Common myeloid progenitor, CD34-positive (primary cell): ENCODE measurements around the gene ERAP2.

Source experiments
- CTCF ChIA-PET: fragments of 350-600 bp; sonication (Branson Sonifier 250); formaldehyde crosslinking; loops from one replicate; lab custom pipeline; 2021; ENCODE audit warnings: antibody characterized with exemption; lab: Charles Lee
- POLR2A ChIA-PET: fragments of 350-600 bp; sonication (Branson Sonifier 250); formaldehyde crosslinking; loops from one replicate; lab custom pipeline; 2021; ENCODE audit warnings: antibody characterized with exemption; lab: Charles Lee
- DNase-seq, 3 donors: peaks; one replicate each; pipeline versions ENCODE4 v3.0.0 to v3.0.0-alpha.2; 2013
- H3K27ac ChIP-seq, 2 experiments: 1 replicate in 1 of 2; 2 replicates in 1 of 2; pipeline ENCODE4 v1.7.0; 2013; ENCODE audit warnings: inconsistent platforms in 2 of 2, low read length in 2 of 2, mild to moderate bottlenecking in 2 of 2, low read depth in 1 of 2, moderate library complexity in 1 of 2; ENCODE audit not compliant: severe bottlenecking in 2 of 2, insufficient read depth in 1 of 2, poor library complexity in 1 of 2
- H3K27me3 ChIP-seq, 5 experiments: replicated peaks in 2 of 5; 1 replicate in 3 of 5; 2 replicates in 2 of 5; pipeline versions ENCODE4 v1.6.1 to v1.7.0; 2013; ENCODE audit warnings: low read length in 4 of 5, mild to moderate bottlenecking in 2 of 5, moderate library complexity in 2 of 5, inconsistent platforms in 1 of 5; ENCODE audit not compliant: insufficient read depth in 5 of 5, control insufficient read depth in 4 of 5
- H3K36me3 ChIP-seq, 4 experiments: 1 replicate in 2 of 4; 2 replicates in 2 of 4; pipeline versions ENCODE4 v1.6.1 to v1.7.0; 2013; ENCODE audit warnings: low read length in 3 of 4, control low read depth in 1 of 4, mild to moderate bottlenecking in 1 of 4; ENCODE audit not compliant: control insufficient read depth in 4 of 4, insufficient read depth in 4 of 4
- H3K4me1 ChIP-seq, 4 experiments: 1 replicate in 3 of 4; 2 replicates in 1 of 4; pipeline versions ENCODE4 v1.6.1 to v1.7.1; 2013; ENCODE audit warnings: low read length in 3 of 4, mild to moderate bottlenecking in 3 of 4, control low read depth in 1 of 4, inconsistent platforms in 1 of 4, moderate library complexity in 1 of 4; ENCODE audit not compliant: control insufficient read depth in 4 of 4, insufficient read depth in 4 of 4; ENCODE audit errors: control extremely low read depth in 1 of 4
- H3K4me3 ChIP-seq, 7 experiments: 1 replicate in 4 of 7; 2 replicates in 3 of 7; pipeline versions ENCODE4 v1.5.1 to v1.7.0; 2013; ENCODE audit warnings: mild to moderate bottlenecking in 7 of 7, low read length in 6 of 7, moderate library complexity in 6 of 7, inconsistent platforms in 2 of 7, low read depth in 2 of 7, control low read depth in 1 of 7; ENCODE audit not compliant: insufficient read depth in 4 of 7, control insufficient read depth in 1 of 7; ENCODE audit errors: extremely low read depth in 1 of 7
- H3K9me3 ChIP-seq, 5 experiments: 1 replicate in 4 of 5; 2 replicates in 1 of 5; pipeline versions ENCODE4 v1.6.1 to v1.7.1; 2013; ENCODE audit warnings: low read length in 4 of 5, mild to moderate bottlenecking in 2 of 5, inconsistent platforms in 1 of 5, low read depth in 1 of 5, moderate library complexity in 1 of 5; ENCODE audit not compliant: control insufficient read depth in 4 of 5, insufficient read depth in 2 of 5; ENCODE audit errors: control extremely low read depth in 1 of 5
- WGBS: methylation state at CpG from one replicate; pipeline ENCODE4 v1.1.5; 2013; ENCODE audit not compliant: insufficient coverage; 5-methylcytosine and 5-hydroxymethylcytosine counted together

ERAP2 gene

DNA sequence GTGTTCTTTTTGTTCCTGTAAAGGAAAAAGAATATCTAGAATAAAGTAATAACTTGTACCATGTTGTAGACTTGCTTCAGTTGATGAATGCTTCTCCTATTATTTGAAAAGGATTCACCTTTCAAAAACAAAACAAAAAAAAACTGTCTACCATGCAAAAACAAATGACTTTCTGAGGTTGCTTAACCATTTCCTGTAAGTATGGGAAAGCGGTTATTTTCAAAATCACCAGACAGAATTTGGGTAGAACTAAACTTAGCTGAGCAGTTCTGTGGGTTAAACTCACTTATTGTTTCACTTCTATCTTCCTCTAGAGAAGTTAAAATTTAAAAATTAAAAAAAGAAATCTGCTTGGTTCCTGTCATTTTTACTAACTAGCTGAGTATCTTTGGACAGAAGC lies 84.8 kb downstream of the ERAP2 start:
- CTCF ChIA-PET: interaction anchor here (1.6 to 2.7 kb wide), 3 partner anchors 8 to 25 kb away, joined by 4 to 19 read pairs (median 7); partner anchors contain the start of gene LNPEP
- Histone ChIP-seq H3K36me3 (peaks cover 0 to 3% (median under 1%) of the 10 kb centered on the region in 4 experiments), H3K27ac (peak overlapping the region in 1 of 2 experiments; percentile 58), H3K4me1 (peaks cover 20 to 48% (median 30%) of the 10 kb centered on the region in 4 experiments), H3K27me3 (no peaks in the 10 kb centered on the region), H3K9me3 (no peaks in the 10 kb centered on the region), H3K4me3 (peak overlapping the region in 3 of 7 experiments; percentile 48 to 55 (median 52))
- peak; percentile 61 to 91 (median 88) for DNase-seq
- POLR2A ChIA-PET: interaction anchor here (0.7 kb wide), 2 partner anchors 26 to 29 kb away, joined by 3 read pairs; no protein-coding TSS in a partner anchor
- WGBS: no CpG with 5 or more reads among the region's 1 CpG

- H3K9me3 ChIP-seq: no peaks in the 10 kb centered on the region
- H3K27me3 ChIP-seq: no peaks in the 10 kb centered on the region
- H3K27ac ChIP-seq: peak overlapping the region in 1 of 2 experiments; percentile 55
- H3K4me1 ChIP-seq: peaks cover 20 to 45% (median 30%) of the 10 kb centered on the region in 4 experiments
- WGBS: 90% methylated on average over 2 of the region's 4 CpGs
- DNase-seq: peak; percentile 34 to 86 (median 78)
- ChIA-PET POLR2A (interaction anchor here (0.5 kb wide), 1 partner anchor 28 kb away, joined by 3 read pairs; no protein-coding TSS in a partner anchor), CTCF (interaction anchor here (0.6 to 2.7 kb wide), 7 partner anchors 8 to 292 kb away, joined by 3 to 19 read pairs (median 4); no protein-coding TSS in a partner anchor)
- peak overlapping the region in 2 of 7 experiments; percentile 37 to 45 for H3K4me3 ChIP-seq
- H3K36me3 ChIP-seq: peaks cover 0 to 8% (median 1%) of the 10 kb centered on the region in 4 experiments
These were observed 86.3 kb downstream of the ERAP2 start for GRCh38 chr5:96962540-96962991.

DNA sequence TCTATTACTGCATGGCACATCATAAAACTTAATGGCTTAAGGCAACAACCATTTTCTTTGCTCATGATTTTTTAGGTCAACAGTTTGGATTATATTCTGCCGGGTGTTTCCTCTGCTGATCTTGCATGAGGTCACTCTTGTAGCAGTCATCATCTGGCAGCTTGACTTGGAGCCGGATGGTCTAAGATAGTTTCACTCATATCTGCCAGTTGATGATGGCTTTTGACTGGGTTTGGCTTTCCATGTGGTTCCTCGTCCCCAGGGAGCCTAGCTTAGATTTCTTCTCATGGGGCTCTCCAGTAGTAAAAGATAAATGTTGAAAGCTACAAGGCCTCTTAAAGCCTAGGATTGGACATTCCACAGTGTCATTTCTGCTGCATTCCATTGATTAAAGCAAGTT lies 87.0 kb downstream of the ERAP2 start:
- peak; percentile 29 to 90 (median 90) for DNase-seq

DNA sequence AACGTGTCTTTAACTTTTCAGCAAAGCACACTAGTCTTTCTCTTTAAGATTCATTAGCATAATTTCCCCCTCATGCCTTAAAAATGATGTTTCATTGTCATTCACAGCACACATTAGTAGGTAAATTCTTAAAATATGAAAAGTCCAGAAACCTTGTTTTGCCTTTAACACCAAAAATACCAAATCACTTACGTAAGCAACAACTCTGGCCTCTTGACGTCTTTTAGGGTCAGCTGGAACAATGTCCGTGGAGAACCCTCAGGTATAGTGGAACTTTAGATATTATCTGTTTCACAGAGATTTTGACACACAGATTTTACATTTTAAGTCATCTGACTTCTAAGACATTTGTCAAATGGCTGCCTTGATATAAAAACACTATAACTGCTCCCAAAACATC lies 90.5 kb downstream of the ERAP2 start:
- no peaks in the 10 kb centered on the region for H3K27me3 ChIP-seq
- peaks cover 15 to 27% (median 24%) of the 10 kb centered on the region in 4 experiments for H3K4me1 ChIP-seq
- ChIA-PET CTCF (interaction anchor here (0.9 to 1.8 kb wide), 4 partner anchors 10 to 1302 kb away, joined by 3 to 6 read pairs (median 3); no protein-coding TSS in a partner anchor), POLR2A (no interaction called here)
- no peak for DNase-seq
- peaks cover 0 to 5% (median 1%) of the 10 kb centered on the region in 4 experiments for H3K36me3 ChIP-seq
- no peak overlapping the region for H3K4me3 ChIP-seq
- H3K27ac ChIP-seq: no peak overlapping the region
- no CpG with 5 or more reads among the region's 4 CpGs for WGBS
- H3K9me3 ChIP-seq: no peaks in the 10 kb centered on the region

More for the DNA sequence above, 87.0 kb downstream of the ERAP2 start:
- H3K27ac ChIP-seq: peak overlapping the region in 1 of 2 experiments; percentile 55
- H3K27me3 ChIP-seq: no peaks in the 10 kb centered on the region
- CTCF ChIA-PET: interaction anchor here (1.0 to 2.7 kb wide), 5 partner anchors 9 to 65 kb away, joined by 3 to 19 read pairs (median 4); no protein-coding TSS in a partner anchor
- POLR2A ChIA-PET: no interaction called here
- peak overlapping the region in 1 of 7 experiments; percentile 31 for H3K4me3 ChIP-seq
- peaks cover 0 to 8% (median 1%) of the 10 kb centered on the region in 4 experiments for H3K36me3 ChIP-seq
- H3K9me3 ChIP-seq: no peaks in the 10 kb centered on the region
- peaks cover 25 to 39% (median 31%) of the 10 kb centered on the region in 4 experiments for H3K4me1 ChIP-seq
- 63% methylated on average over 3 of the region's 3 CpGs for WGBS

GRCh38 chr5:96967400-96967799 lies 91.1 kb downstream of the ERAP2 start:
- peaks cover 9 to 25% (median 18%) of the 10 kb centered on the region in 4 experiments for H3K4me1 ChIP-seq
- H3K4me3 ChIP-seq: no peak overlapping the region
- POLR2A ChIA-PET: no interaction called here
- H3K9me3 ChIP-seq: peaks cover 0 to 5% (median 0%) of the 10 kb centered on the region in 5 experiments
- no peaks in the 10 kb centered on the region for H3K27me3 ChIP-seq
- no peak for DNase-seq
- no peak overlapping the region for H3K27ac ChIP-seq
- CTCF ChIA-PET: interaction anchor here (1.1 to 1.3 kb wide), 2 partner anchors 10 to 70 kb away, joined by 3 read pairs; no protein-coding TSS in a partner anchor
- H3K36me3 ChIP-seq: peaks cover 0 to 7% (median 1%) of the 10 kb centered on the region in 4 experiments
- no CpG with 5 or more reads among the region's 1 CpG for WGBS

DNA sequence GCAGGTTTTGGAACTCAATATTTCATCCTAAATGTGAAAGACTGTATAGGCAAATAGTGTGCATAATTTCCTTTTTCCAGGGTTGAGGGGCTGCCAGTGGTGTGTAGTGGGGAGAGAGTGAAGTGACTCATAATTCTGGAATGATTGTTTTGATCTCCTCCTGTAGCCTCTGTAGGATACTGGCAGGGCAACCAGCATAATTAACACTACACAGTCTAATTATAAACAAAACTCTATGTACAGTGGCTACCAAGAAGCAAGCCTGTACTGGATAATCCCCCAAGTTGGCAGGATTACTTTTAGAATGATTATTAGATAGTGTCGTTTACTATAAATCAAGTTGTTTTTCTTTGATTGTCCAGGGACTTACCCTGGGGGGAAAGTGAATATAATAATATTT lies 91.8 kb downstream of the ERAP2 start:
- WGBS: no CpG with 5 or more reads among the region's 1 CpG
- CTCF ChIA-PET: no interaction called here

More for the DNA sequence above, 91.8 kb downstream of the ERAP2 start:
- Histone ChIP-seq H3K27me3 (no peaks in the 10 kb centered on the region), H3K4me3 (no peak overlapping the region), H3K27ac (no peak overlapping the region), H3K4me1 (peaks cover 6 to 23% (median 15%) of the 10 kb centered on the region in 4 experiments), H3K36me3 (peaks cover 0 to 12% (median 1%) of the 10 kb centered on the region in 4 experiments), H3K9me3 (peaks cover 0 to 5% (median 0%) of the 10 kb centered on the region in 5 experiments)
- no peak for DNase-seq
- POLR2A ChIA-PET: no interaction called here
